SK-N-SH treated with all-trans-retinoic acid at 6 μM for 48 hours (cell line): Measurements from ENCODE around the gene DAB2IP.

Source experiments
- ATAC-seq: fragments of 200-7000 bp; cut with Tn5 transposase; 3 replicates; pipeline ENCODE4 v1.9.1; 2020; ENCODE audit warnings: mild to moderate bottlenecking, moderate library complexity
- ARNTL ChIP-seq: fragments of 450-650 bp; formaldehyde crosslinking; IDR thresholded peaks from 2 replicates; pipeline ENCODE4 v1.5.0; 2020; ENCODE audit warnings: low read depth, mild to moderate bottlenecking, moderate library complexity, borderline replicate concordance
- BACH2 ChIP-seq: fragments of 250-450 bp; sonication (Bioruptor Pico); IDR thresholded peaks from 2 replicates; pipeline ENCODE4 v1.9.0; 2021; ENCODE audit warnings: mild to moderate bottlenecking, borderline replicate concordance
- CSDC2 ChIP-seq: fragments of 250-450 bp; sonication (Bioruptor Pico); IDR thresholded peaks from 2 replicates; pipeline ENCODE4 v1.5.0; 2020; ENCODE audit warnings: mild to moderate bottlenecking, moderate library complexity
- ESRRG ChIP-seq: fragments of 250-450 bp; sonication (Bioruptor Pico); IDR thresholded peaks from 2 replicates; pipeline ENCODE4 v1.6.1; 2021; ENCODE audit warnings: mild to moderate bottlenecking
- GLIS3 ChIP-seq: fragments of 250-450 bp; sonication (Bioruptor Pico); IDR thresholded peaks from 2 replicates; pipeline ENCODE4 v1.5.0; 2020; ENCODE audit warnings: mild to moderate bottlenecking, moderate library complexity
- ISL1 ChIP-seq: fragments of 250-450 bp; sonication (Bioruptor Pico); IDR thresholded peaks from 2 replicates; pipeline ENCODE4 v2.1.2; 2022; ENCODE audit warnings: mild to moderate bottlenecking, moderate library complexity
- OSR1 ChIP-seq: fragments of 250-450 bp; sonication (Bioruptor Pico); IDR thresholded peaks from 2 replicates; pipeline ENCODE4 v1.8.0; 2022; ENCODE audit warnings: moderate library complexity, mild to moderate bottlenecking, inconsistent platforms
- PPARA ChIP-seq: fragments of 250-450 bp; sonication (Bioruptor Pico); IDR thresholded peaks from 2 replicates; pipeline ENCODE4 v1.5.0; 2020; ENCODE audit warnings: mild to moderate bottlenecking, borderline replicate concordance
- RARB ChIP-seq: fragments of 250-450 bp; sonication (Bioruptor Pico); IDR thresholded peaks from 2 replicates; pipeline ENCODE4 v1.8.0; 2021; ENCODE audit warnings: mild to moderate bottlenecking, moderate library complexity
- SNAI2 ChIP-seq: fragments of 250-450 bp; sonication (Bioruptor Pico); IDR thresholded peaks from 2 replicates; pipeline ENCODE4 v1.5.0; 2020; ENCODE audit warnings: mild to moderate bottlenecking, moderate library complexity
- TCF4 ChIP-seq: fragments of 250-450 bp; sonication (Bioruptor Pico); IDR thresholded peaks from 2 replicates; pipeline ENCODE4 v1.8.0; 2021; ENCODE audit warnings: mild to moderate bottlenecking, moderate library complexity, borderline replicate concordance
- TOX ChIP-seq: fragments of 250-450 bp; sonication (Bioruptor Pico); IDR thresholded peaks from 2 replicates; pipeline ENCODE4 v1.8.0; 2021; ENCODE audit warnings: mild to moderate bottlenecking, moderate library complexity, borderline replicate concordance
- ZC3H10 ChIP-seq: fragments of 250-450 bp; sonication (Bioruptor Pico); IDR thresholded peaks from 2 replicates; pipeline ENCODE4 v1.5.1; 2021; ENCODE audit warnings: mild to moderate bottlenecking, moderate library complexity
- ZFP3 ChIP-seq: fragments of 250-450 bp; sonication (Bioruptor Pico); IDR thresholded peaks from 2 replicates; pipeline ENCODE4 v1.5.0; 2020; ENCODE audit warnings: mild to moderate bottlenecking, moderate library complexity
- ZFP30 ChIP-seq: fragments of 450-650 bp; formaldehyde crosslinking; IDR thresholded peaks from 2 replicates; pipeline ENCODE4 v1.5.0; 2022; ENCODE audit warnings: mild to moderate bottlenecking, moderate library complexity
- ZNF565 ChIP-seq: fragments of 450-650 bp; formaldehyde crosslinking; conservative IDR thresholded peaks from 2 replicates; pipeline ENCODE4 v1.5.0; 2020; ENCODE audit warnings: low read depth, mild to moderate bottlenecking, moderate library complexity
- ZNF70 ChIP-seq: fragments of 450-650 bp; formaldehyde crosslinking; IDR thresholded peaks from 2 replicates; pipeline ENCODE4 v1.5.0; 2020; ENCODE audit warnings: mild to moderate bottlenecking, moderate library complexity
- ZNF8 ChIP-seq: fragments of 450-650 bp; formaldehyde crosslinking; IDR thresholded peaks from 2 replicates; pipeline ENCODE4 v1.5.0; 2020; ENCODE audit warnings: mild to moderate bottlenecking, moderate library complexity
- TF ChIP-seq, protein P1 (sequence below): fragments of 250-450 bp; sonication (Bioruptor Pico); IDR thresholded peaks from 2 replicates; pipeline ENCODE4 v1.5.1; 2021; ENCODE audit warnings: mild to moderate bottlenecking, moderate library complexity
- TF ChIP-seq, protein P2 (sequence below): fragments of 250-450 bp; sonication (Bioruptor Pico); IDR thresholded peaks from 2 replicates; pipeline ENCODE4 v1.8.0; 2020; ENCODE audit warnings: mild to moderate bottlenecking, moderate library complexity, borderline replicate concordance
- TF ChIP-seq, protein P3 (sequence below): fragments of 250-450 bp; sonication (Bioruptor Pico); IDR thresholded peaks from 2 replicates; pipeline ENCODE4 v1.5.1; 2020; ENCODE audit warnings: low read depth, mild to moderate bottlenecking, moderate library complexity
- TF ChIP-seq, protein P4 (sequence below): fragments of 250-450 bp; sonication (Bioruptor Pico); IDR thresholded peaks from 2 replicates; pipeline ENCODE4 v1.5.0; 2020; ENCODE audit warnings: mild to moderate bottlenecking, moderate library complexity
- TF ChIP-seq, protein P5 (sequence below): fragments of 250-450 bp; sonication (Bioruptor Pico); IDR thresholded peaks from 2 replicates; pipeline ENCODE4 v1.8.0; 2021; ENCODE audit warnings: low read depth, mild to moderate bottlenecking, moderate library complexity, borderline replicate concordance

The DAB2IP gene

DNA sequence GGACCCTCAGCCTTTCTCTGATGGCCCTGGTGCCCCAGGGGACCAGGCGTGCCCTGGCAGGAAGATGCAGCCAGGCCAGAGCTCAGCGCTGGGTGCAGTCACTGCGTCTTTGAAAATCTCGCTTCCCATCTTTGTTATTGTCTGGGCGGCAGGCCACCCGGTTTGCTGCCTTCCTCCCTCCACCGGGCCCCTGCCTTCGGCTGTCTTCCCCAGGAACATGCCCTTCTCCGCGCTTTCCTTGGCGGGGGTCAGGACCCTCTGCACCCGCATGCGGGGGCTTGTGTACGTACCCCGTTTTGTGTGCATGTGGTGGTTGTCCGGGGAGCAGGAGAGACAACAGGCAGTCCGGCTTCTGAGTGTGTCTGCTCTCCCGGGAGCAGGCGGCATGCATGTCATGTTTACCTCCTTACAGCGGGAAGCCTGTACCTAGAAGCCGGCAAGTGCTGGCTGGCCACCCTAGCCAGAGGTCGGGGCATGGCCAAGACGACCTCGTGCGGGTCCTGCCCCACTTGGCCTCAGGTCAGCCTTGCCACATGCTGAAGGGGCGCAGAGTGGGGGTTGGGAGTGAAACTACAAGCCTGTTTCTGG is 49.5 kb downstream of the DAB2IP start:
- no peak for TF ChIP-seq ZFP3
- TF ChIP-seq GLIS3 (CRISPR knock-in tag) = no peak
- TF ChIP-seq OSR1 (CRISPR knock-in tag) = no peak
- TF ChIP-seq, protein P1, sequence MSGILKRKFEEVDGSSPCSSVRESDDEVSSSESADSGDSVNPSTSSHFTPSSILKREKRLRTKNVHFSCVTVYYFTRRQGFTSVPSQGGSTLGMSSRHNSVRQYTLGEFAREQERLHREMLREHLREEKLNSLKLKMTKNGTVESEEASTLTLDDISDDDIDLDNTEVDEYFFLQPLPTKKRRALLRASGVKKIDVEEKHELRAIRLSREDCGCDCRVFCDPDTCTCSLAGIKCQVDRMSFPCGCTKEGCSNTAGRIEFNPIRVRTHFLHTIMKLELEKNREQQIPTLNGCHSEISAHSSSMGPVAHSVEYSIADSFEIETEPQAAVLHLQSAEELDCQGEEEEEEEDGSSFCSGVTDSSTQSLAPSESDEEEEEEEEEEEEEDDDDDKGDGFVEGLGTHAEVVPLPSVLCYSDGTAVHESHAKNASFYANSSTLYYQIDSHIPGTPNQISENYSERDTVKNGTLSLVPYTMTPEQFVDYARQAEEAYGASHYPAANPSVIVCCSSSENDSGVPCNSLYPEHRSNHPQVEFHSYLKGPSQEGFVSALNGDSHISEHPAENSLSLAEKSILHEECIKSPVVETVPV (CRISPR knock-in tag) = no peak
- TF ChIP-seq, protein P2, sequence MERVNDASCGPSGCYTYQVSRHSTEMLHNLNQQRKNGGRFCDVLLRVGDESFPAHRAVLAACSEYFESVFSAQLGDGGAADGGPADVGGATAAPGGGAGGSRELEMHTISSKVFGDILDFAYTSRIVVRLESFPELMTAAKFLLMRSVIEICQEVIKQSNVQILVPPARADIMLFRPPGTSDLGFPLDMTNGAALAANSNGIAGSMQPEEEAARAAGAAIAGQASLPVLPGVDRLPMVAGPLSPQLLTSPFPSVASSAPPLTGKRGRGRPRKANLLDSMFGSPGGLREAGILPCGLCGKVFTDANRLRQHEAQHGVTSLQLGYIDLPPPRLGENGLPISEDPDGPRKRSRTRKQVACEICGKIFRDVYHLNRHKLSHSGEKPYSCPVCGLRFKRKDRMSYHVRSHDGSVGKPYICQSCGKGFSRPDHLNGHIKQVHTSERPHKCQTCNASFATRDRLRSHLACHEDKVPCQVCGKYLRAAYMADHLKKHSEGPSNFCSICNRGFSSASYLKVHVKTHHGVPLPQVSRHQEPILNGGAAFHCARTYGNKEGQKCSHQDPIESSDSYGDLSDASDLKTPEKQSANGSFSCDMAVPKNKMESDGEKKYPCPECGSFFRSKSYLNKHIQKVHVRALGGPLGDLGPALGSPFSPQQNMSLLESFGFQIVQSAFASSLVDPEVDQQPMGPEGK (CRISPR knock-in tag) = no peak
- no peak for TF ChIP-seq CSDC2 (CRISPR knock-in tag)
- TF ChIP-seq ZFP30 (CRISPR knock-in tag) = no peak
- TF ChIP-seq BACH2 = no peak
- TF ChIP-seq ZC3H10 (CRISPR knock-in tag) = no peak
- TF ChIP-seq ZNF565 (CRISPR knock-in tag) = no peak
- TF ChIP-seq ZNF70 (CRISPR knock-in tag) = no peak
- TF ChIP-seq ESRRG (CRISPR knock-in tag) = no peak
- TF ChIP-seq TCF4 (CRISPR knock-in tag) = no peak
- no peak for TF ChIP-seq ZNF8 (CRISPR knock-in tag)
- no peak for TF ChIP-seq RARB (CRISPR knock-in tag)
- no peak for TF ChIP-seq SNAI2
- TF ChIP-seq TOX (CRISPR knock-in tag) = no peak
- ATAC-seq = no peak; the same call in 2 of the 3 replicates

DNA sequence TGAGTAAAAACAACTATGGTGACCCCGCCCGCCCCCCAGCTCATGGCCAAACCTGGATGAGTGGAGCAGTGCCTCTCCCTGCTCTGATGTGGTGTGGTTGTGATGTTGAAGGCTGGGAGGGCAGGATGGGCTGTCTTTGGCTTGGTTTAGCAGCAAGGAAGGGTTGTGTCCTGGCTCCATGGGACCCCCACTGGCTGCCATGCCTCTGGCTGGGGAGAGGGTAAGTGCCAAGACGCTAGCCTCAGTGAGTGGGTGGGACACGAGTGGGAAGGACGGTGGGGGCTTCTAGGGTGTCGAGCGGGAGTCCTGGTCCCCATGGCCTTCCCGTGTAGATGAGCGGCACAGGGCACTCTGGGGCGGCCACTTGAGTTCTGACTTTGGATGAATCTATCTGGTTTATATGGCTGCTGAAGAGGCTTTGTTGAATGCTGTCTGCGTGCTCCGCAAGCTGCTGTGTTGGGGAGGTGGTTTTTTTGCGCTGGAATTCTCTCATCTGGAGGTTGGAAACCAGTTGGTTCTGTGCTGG is 50.4 kb downstream of the DAB2IP start:
- TF ChIP-seq OSR1 (CRISPR knock-in tag) (no peak), ZFP30 (CRISPR knock-in tag) (no peak), SNAI2 (no peak), PPARA (CRISPR knock-in tag) (no peak), ZNF8 (CRISPR knock-in tag) (no peak), CSDC2 (CRISPR knock-in tag) (no peak), ZFP3 (no peak), ISL1 (no peak), ESRRG (CRISPR knock-in tag) (no peak), ZC3H10 (CRISPR knock-in tag) (no peak), ARNTL (CRISPR knock-in tag) (no peak), GLIS3 (CRISPR knock-in tag) (no peak), BACH2 (no peak), ZNF565 (CRISPR knock-in tag) (no peak)
- TF ChIP-seq, protein P1 (CRISPR knock-in tag) = no peak
- TF ChIP-seq, protein P3, sequence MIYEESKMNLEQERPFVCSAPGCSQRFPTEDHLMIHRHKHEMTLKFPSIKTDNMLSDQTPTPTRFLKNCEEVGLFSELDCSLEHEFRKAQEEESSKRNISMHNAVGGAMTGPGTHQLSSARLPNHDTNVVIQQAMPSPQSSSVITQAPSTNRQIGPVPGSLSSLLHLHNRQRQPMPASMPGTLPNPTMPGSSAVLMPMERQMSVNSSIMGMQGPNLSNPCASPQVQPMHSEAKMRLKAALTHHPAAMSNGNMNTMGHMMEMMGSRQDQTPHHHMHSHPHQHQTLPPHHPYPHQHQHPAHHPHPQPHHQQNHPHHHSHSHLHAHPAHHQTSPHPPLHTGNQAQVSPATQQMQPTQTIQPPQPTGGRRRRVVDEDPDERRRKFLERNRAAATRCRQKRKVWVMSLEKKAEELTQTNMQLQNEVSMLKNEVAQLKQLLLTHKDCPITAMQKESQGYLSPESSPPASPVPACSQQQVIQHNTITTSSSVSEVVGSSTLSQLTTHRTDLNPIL = no peak
- TF ChIP-seq, protein P4, sequence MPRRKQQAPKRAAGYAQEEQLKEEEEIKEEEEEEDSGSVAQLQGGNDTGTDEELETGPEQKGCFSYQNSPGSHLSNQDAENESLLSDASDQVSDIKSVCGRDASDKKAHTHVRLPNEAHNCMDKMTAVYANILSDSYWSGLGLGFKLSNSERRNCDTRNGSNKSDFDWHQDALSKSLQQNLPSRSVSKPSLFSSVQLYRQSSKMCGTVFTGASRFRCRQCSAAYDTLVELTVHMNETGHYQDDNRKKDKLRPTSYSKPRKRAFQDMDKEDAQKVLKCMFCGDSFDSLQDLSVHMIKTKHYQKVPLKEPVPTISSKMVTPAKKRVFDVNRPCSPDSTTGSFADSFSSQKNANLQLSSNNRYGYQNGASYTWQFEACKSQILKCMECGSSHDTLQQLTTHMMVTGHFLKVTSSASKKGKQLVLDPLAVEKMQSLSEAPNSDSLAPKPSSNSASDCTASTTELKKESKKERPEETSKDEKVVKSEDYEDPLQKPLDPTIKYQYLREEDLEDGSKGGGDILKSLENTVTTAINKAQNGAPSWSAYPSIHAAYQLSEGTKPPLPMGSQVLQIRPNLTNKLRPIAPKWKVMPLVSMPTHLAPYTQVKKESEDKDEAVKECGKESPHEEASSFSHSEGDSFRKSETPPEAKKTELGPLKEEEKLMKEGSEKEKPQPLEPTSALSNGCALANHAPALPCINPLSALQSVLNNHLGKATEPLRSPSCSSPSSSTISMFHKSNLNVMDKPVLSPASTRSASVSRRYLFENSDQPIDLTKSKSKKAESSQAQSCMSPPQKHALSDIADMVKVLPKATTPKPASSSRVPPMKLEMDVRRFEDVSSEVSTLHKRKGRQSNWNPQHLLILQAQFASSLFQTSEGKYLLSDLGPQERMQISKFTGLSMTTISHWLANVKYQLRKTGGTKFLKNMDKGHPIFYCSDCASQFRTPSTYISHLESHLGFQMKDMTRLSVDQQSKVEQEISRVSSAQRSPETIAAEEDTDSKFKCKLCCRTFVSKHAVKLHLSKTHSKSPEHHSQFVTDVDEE (CRISPR knock-in tag) = no peak
- TF ChIP-seq, protein P2 (CRISPR knock-in tag) = no peak
- TF ChIP-seq, protein P5, sequence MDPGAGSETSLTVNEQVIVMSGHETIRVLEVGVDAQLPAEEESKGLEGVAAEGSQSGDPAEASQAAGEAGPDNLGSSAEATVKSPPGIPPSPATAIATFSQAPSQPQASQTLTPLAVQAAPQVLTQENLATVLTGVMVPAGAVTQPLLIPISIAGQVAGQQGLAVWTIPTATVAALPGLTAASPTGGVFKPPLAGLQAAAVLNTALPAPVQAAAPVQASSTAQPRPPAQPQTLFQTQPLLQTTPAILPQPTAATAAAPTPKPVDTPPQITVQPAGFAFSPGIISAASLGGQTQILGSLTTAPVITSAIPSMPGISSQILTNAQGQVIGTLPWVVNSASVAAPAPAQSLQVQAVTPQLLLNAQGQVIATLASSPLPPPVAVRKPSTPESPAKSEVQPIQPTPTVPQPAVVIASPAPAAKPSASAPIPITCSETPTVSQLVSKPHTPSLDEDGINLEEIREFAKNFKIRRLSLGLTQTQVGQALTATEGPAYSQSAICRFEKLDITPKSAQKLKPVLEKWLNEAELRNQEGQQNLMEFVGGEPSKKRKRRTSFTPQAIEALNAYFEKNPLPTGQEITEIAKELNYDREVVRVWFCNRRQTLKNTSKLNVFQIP = no peak
- ATAC-seq = no peak
